Astrocyte (in vitro differentiated cells and primary cell): ENCODE results near the gene WFDC13. TPM values are rescaled to one million over a fixed set of nuclear protein-coding genes. Genes with fewer than 3 reads are reported as not detected.

Experiments
- DNase-seq: peaks from one replicate; pipeline ENCODE4 v3.0.0-alpha.2; 2010; ENCODE audit warnings: low read depth
- FAIRE-seq: peaks from 2 replicates; lab custom pipeline; 2011; peaks lifted over from hg19 to GRCh38; lab: Jason Lieb, UNC
- H2AFZ ChIP-seq: 2 replicates; pipeline ENCODE4 v1.6.0; 2012; ENCODE audit warnings: low read depth, low read length, inconsistent platforms
- H3K27ac ChIP-seq: 2 replicates; pipeline ENCODE4 v1.5.1; 2011; ENCODE audit warnings: low read depth, low read length, inconsistent platforms
- H3K27me3 ChIP-seq: 2 replicates; pipeline ENCODE4 v1.6.0; 2011; ENCODE audit warnings: low read length, inconsistent platforms; ENCODE audit not compliant: insufficient read depth
- H3K36me3 ChIP-seq: 2 replicates; pipeline ENCODE4 v1.5.1; 2011; ENCODE audit warnings: low read length, inconsistent platforms; ENCODE audit not compliant: insufficient read depth
- H3K4me1 ChIP-seq: 2 replicates; pipeline ENCODE4 v1.5.1; 2011; ENCODE audit warnings: low read length, inconsistent platforms; ENCODE audit not compliant: insufficient read depth
- H3K4me2 ChIP-seq: 2 replicates; pipeline ENCODE4 v1.6.0; 2012; ENCODE audit warnings: low read length, inconsistent platforms
- H3K4me3 ChIP-seq: 2 replicates; pipeline ENCODE4 v1.5.1; 2011; ENCODE audit warnings: low read depth, mild to moderate bottlenecking, low read length, inconsistent platforms; ENCODE audit not compliant: insufficient read depth
- H3K79me2 ChIP-seq: 2 replicates; pipeline ENCODE4 v1.6.0; 2012; ENCODE audit warnings: mild to moderate bottlenecking, low read length, inconsistent platforms; ENCODE audit not compliant: insufficient read depth
- H3K9ac ChIP-seq: 2 replicates; pipeline ENCODE4 v1.6.0; 2012; ENCODE audit warnings: mild to moderate bottlenecking, low read length, inconsistent platforms
- H3K9me3 ChIP-seq: 2 replicates; pipeline ENCODE4 v1.5.1; 2012; ENCODE audit warnings: low read depth, mild to moderate bottlenecking, low read length, inconsistent platforms; ENCODE audit not compliant: insufficient read depth
- H4K20me1 ChIP-seq: 2 replicates; pipeline ENCODE4 v1.6.0; 2012; ENCODE audit warnings: low read length, inconsistent platforms; ENCODE audit not compliant: insufficient read depth
- H3K27ac Mint-ChIP-seq: one replicate; pipeline ENCODE4 v1.8.0; 2021; ENCODE audit warnings: mild to moderate bottlenecking, mixed read lengths; ENCODE audit not compliant: unreplicated experiment
- H3K27me3 Mint-ChIP-seq: one replicate; pipeline ENCODE4 v1.8.0; 2021; ENCODE audit warnings: low read depth, mixed read lengths; ENCODE audit not compliant: unreplicated experiment
- H3K36me3 Mint-ChIP-seq: one replicate; pipeline ENCODE4 v1.8.0; 2021; ENCODE audit warnings: low read depth, mixed read lengths; ENCODE audit not compliant: unreplicated experiment
- H3K4me1 Mint-ChIP-seq: one replicate; pipeline ENCODE4 v1.8.0; 2021; ENCODE audit warnings: low read depth, mixed read lengths; ENCODE audit not compliant: unreplicated experiment
- H3K4me3 Mint-ChIP-seq: one replicate; pipeline ENCODE4 v1.8.0; 2021; ENCODE audit warnings: mild to moderate bottlenecking, moderate library complexity, mixed read lengths; ENCODE audit not compliant: unreplicated experiment
- H3K9me3 Mint-ChIP-seq: one replicate; pipeline ENCODE4 v1.8.0; 2021; ENCODE audit warnings: mild to moderate bottlenecking, mixed read lengths; ENCODE audit not compliant: unreplicated experiment
- CTCF ChIP-seq: IDR thresholded peaks from 2 replicates; pipeline ENCODE4 v1.5.1; 2011; ENCODE audit warnings: low read depth, mild to moderate bottlenecking, inconsistent platforms, low read length, moderate library complexity; ENCODE audit not compliant: insufficient read depth
- EZH2 ChIP-seq: IDR thresholded peaks from 2 replicates; pipeline ENCODE4 v1.6.1; 2012; ENCODE audit warnings: mild to moderate bottlenecking, low read length, inconsistent platforms; ENCODE audit not compliant: insufficient read depth
- microRNA-seq: library from miRNA; unstranded; fragments of <30 nt; microRNA quantifications from one replicate; pipeline ENCODE4 v1.2.0, GENCODE V29; 2020
- total RNA-seq: library from RNA; stranded (reverse); gene quantifications from 2 replicates; pipeline ENCODE4 v1.2.1, GENCODE V29; 2021

The WFDC13 gene
- total RNA-seq, 1 donor from 2014 or later: not detected

GRCh38 chr20:45752746-45753145, 50.9 kb downstream of the WFDC13 start:
- Histone ChIP-seq H3K4me1 (no peaks in the 10 kb centered on the region), H3K79me2 (no peaks in the 10 kb centered on the region), H3K9me3 (no peaks in the 10 kb centered on the region), H4K20me1 (no peaks in the 10 kb centered on the region), H3K27me3 (peaks cover 7% of the 10 kb centered on the region), H3K9ac (no peak overlapping the region), H3K27ac (no peak overlapping the region), H3K4me3 (no peak overlapping the region), H3K36me3 (no peaks in the 10 kb centered on the region), H2AFZ (no peak overlapping the region), H3K4me2 (no peak overlapping the region)
- DNase-seq (peak; percentile 50), FAIRE-seq (no peak)
- H3K4me3 Mint-ChIP-seq: no peak overlapping the region
- H3K36me3 Mint-ChIP-seq: peaks cover 1% of the 10 kb centered on the region
- TF ChIP-seq CTCF: no peak
- no peak for TF ChIP-seq EZH2
- H3K4me1 Mint-ChIP-seq: peaks cover 2% of the 10 kb centered on the region
- peaks cover 7% of the 10 kb centered on the region for H3K9me3 Mint-ChIP-seq
- no peaks in the 10 kb centered on the region for H3K27me3 Mint-ChIP-seq
- peak overlapping the region; percentile 72 for H3K27ac Mint-ChIP-seq

DNA sequence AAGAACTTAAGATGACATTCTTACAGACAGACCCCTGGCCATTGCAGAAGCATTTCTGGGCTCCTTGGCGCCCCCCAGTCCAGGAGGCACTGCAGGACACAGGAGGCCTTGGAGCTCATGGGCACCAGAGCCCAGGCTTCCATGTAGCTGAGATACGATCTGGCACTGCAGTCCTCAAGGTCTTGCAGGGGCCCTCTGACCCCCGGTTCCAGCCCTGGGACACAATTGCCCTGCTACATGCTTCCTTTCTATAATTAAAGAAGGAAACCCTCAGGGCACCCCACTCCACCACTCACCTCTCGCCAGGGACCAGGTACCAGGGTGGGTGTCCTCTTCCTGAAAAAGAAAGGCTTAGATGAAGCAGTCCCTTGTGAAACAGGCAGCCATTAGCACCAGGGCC, 56.3 kb downstream of the WFDC13 start:
- Mint-ChIP-seq H3K4me1 (no peaks in the 10 kb centered on the region), H3K27me3 (no peaks in the 10 kb centered on the region), H3K27ac (no peak overlapping the region), H3K4me3 (no peak overlapping the region), H3K36me3 (peaks cover 2% of the 10 kb centered on the region), H3K9me3 (peaks cover 13% of the 10 kb centered on the region)
- Histone ChIP-seq H3K27me3 (no peaks in the 10 kb centered on the region), H3K9me3 (no peaks in the 10 kb centered on the region), H4K20me1 (no peaks in the 10 kb centered on the region), H3K4me3 (no peak overlapping the region), H3K4me2 (no peak overlapping the region), H3K9ac (no peak overlapping the region), H2AFZ (no peak overlapping the region), H3K4me1 (no peaks in the 10 kb centered on the region), H3K79me2 (no peaks in the 10 kb centered on the region), H3K36me3 (no peaks in the 10 kb centered on the region), H3K27ac (no peak overlapping the region)
- TF ChIP-seq EZH2: no peak
- TF ChIP-seq CTCF: no peak
- DNase-seq (no peak), FAIRE-seq (no peak)

Small RNA genes lying within 50 kb of the gene (microRNA-seq; reads per million reads assigned to microRNA genes)
- gene MIR3617: 4.4 reads per million, percentile 16 among the genes with 10 or more reads in this experiment

Other genes with a start within 250 kb of the WFDC13 start
- 2.4 and 4.1 TPM in 2 replicates for gene WFDC2, start 232.3 kb upstream of the WFDC13 start, total RNA-seq
- not detected in 2 replicates for gene SPINT3, start 186.4 kb upstream of the WFDC13 start, total RNA-seq
- not detected in 2 replicates for gene WFDC6, start 162.6 kb upstream of the WFDC13 start, total RNA-seq
- not detected in 2 replicates for gene EPPIN, start 154.6 kb upstream of the WFDC13 start, total RNA-seq
- not detected in 2 replicates for gene WFDC8, start 122.8 kb upstream of the WFDC13 start, total RNA-seq
- gene WFDC10A, start 72.3 kb upstream of the WFDC13 start, total RNA-seq: not detected in 2 replicates
- not detected in 2 replicates for gene WFDC9, start 70.8 kb upstream of the WFDC13 start, total RNA-seq
- not detected in 2 replicates for gene WFDC11, start 31.8 kb upstream of the WFDC13 start, total RNA-seq
- not detected in 2 replicates for gene WFDC10B, start 3.0 kb downstream of the WFDC13 start, total RNA-seq
- not detected in 2 replicates for gene SPINT4, start 20.3 kb downstream of the WFDC13 start, total RNA-seq
- gene WFDC3, start 89.8 kb downstream of the WFDC13 start, total RNA-seq: 2.0 and 2.2 TPM in 2 replicates
- 28.1 and 28.7 TPM in 2 replicates for gene DNTTIP1, start 89.9 kb downstream of the WFDC13 start, total RNA-seq
- 6.2 and 12.3 TPM in 2 replicates for gene UBE2C, start 110.6 kb downstream of the WFDC13 start, total RNA-seq
- not detected in 2 replicates for gene TNNC2, start 125.3 kb downstream of the WFDC13 start, total RNA-seq
- 13.3 and 14.2 TPM in 2 replicates for gene SNX21, start 131.8 kb downstream of the WFDC13 start, total RNA-seq
- gene ACOT8, start 155.4 kb downstream of the WFDC13 start, total RNA-seq: 22.0 and 22.6 TPM in 2 replicates
- 4.4 and 4.7 TPM in 2 replicates for gene ZSWIM3, start 155.6 kb downstream of the WFDC13 start, total RNA-seq
- gene ZSWIM1, start 179.2 kb downstream of the WFDC13 start, total RNA-seq: 9.0 and 9.6 TPM in 2 replicates
- 0.67 and 1.7 TPM in 2 replicates for gene SPATA25, start 185.6 kb downstream of the WFDC13 start, total RNA-seq
- gene NEURL2, start 189.2 kb downstream of the WFDC13 start, total RNA-seq: 6.7 and 6.9 TPM in 2 replicates
- gene CTSA, start 189.3 kb downstream of the WFDC13 start, total RNA-seq: 69.0 and 87.5 TPM in 2 replicates
- gene PLTP, start 210.1 kb downstream of the WFDC13 start, total RNA-seq: 162 and 167 TPM in 2 replicates
- 12.9 and 13.0 TPM in 2 replicates for gene PCIF1, start 232.6 kb downstream of the WFDC13 start, total RNA-seq